Mucosa of descending colon (tissue), 3 donors: ENCODE measurements around the gene ZNRD2. TPM values are rescaled to one million over a fixed set of nuclear protein-coding genes. Genes with fewer than 3 reads are reported as not detected.

Source experiments
- ATAC-seq: fragments of 200-7000 bp; cut with Tn5 transposase; one replicate; pipeline ENCODE4 v1.9.1; 2020; ENCODE audit warnings: mild to moderate bottlenecking, moderate library complexity
- DNase-seq, 3 donors: peaks; one replicate each; pipeline ENCODE4 v3.0.0-alpha.2; 2020
- H3K36me3 ChIP-seq: fragments of 200-600 bp; one replicate; pipeline ENCODE4 v1.8.0; 2021; ENCODE audit warnings: low read depth, mild to moderate bottlenecking
- H3K4me1 ChIP-seq: fragments of 200-600 bp; one replicate; pipeline ENCODE4 v1.8.0; 2021; ENCODE audit warnings: low read depth, mild to moderate bottlenecking
- H3K4me3 ChIP-seq: fragments of 200-600 bp; one replicate; pipeline ENCODE4 v1.8.0; 2021; ENCODE audit warnings: mild to moderate bottlenecking
- H3K9me3 ChIP-seq: fragments of 200-600 bp; one replicate; pipeline ENCODE4 v1.8.0; 2021; ENCODE audit warnings: mild to moderate bottlenecking
- CTCF ChIP-seq: fragments of 200-600 bp; IDR thresholded peaks from one replicate; pipeline ENCODE4 v1.8.0; 2022; ENCODE audit warnings: antibody characterized with exemption, mild to moderate bottlenecking
- intact Hi-C, 2 donors: fragments of 100-400 bp; cut with DNase I in 1 of 2; cut with micrococcal nuclease in 1 of 2; formaldehyde crosslinking; loops; one replicate each; pipeline versions ENCODE4 v1.11.0 to v1.11.1; 2022; cut with DNase I, micrococcal nuclease
- total RNA-seq, 3 donors: library from RNA; stranded (reverse); fragmentation: NEBNext Ultra II Directional in 2 of 3; extraction: Animal tissue kit (Norgen Biotek cat#: 25700) in 2 of 3; gene quantifications; one replicate each; pipeline versions ENCODE4 v1.2.1 to v1.2.4, GENCODE V29; 2021 to 2023
- donor health status: DM: no; HTN: no; CAD: no; lungs with moderate emphysema.
- donor health status: DM: no; HTN: no; CAD: no.
- donor health status: DM: no; HTN: yes; CAD: no.

The ZNRD2 gene
- total RNA-seq, 3 donors from 2014 or later: 20.9 to 24.6 (median 21.0) TPM

GRCh38 chr11:65621460-65621859 is 51.2 kb downstream of the ZNRD2 start:
- intact Hi-C loops: no loop called here
- ATAC-seq (no peak), DNase-seq (no peak)
- Histone ChIP-seq H3K4me3 (no peak overlapping the region), H3K9me3 (no peaks in the 10 kb centered on the region), H3K4me1 (peaks cover 12% of the 10 kb centered on the region), H3K36me3 (no peaks in the 10 kb centered on the region)
- no peak for TF ChIP-seq CTCF

Other genes starting within 250 kb of the ZNRD2 start
- 10 to 100 TPM; 32.8 to 62.9 (median 35.5) TPM for gene DPF2, start 236.6 kb upstream of the ZNRD2 start, total RNA-seq
- gene TIGD3, start 215.7 kb upstream of the ZNRD2 start, total RNA-seq: under 1 TPM in 2 of 3 donors, not detected in 1; 0.14 to 0.53 TPM
- gene SLC25A45, start 187.8 kb upstream of the ZNRD2 start, total RNA-seq: 10 to 100 TPM in 2 of 3 donors, 1 to 10 TPM in 1; 8.0 to 10.5 (median 10.1) TPM
- gene FRMD8, start 183.8 kb upstream of the ZNRD2 start, total RNA-seq: 10 to 100 TPM; 27.1 to 44.1 (median 42.3) TPM
- gene NEAT1, start 147.7 kb upstream of the ZNRD2 start, total RNA-seq: 1,000 to 10,000 TPM; 1,133 to 1,409 (median 1,237) TPM
- over 10,000 TPM; 10,779 to 14,350 (median 11,224) TPM for gene MALAT1, start 71.4 kb upstream of the ZNRD2 start, total RNA-seq
- 10 to 100 TPM; 60.1 to 77.4 (median 60.3) TPM for gene SCYL1, start 45.4 kb upstream of the ZNRD2 start, total RNA-seq
- 100 to 1,000 TPM in 1 of 3 donors, 10 to 100 TPM in 2; 22.6 to 133 (median 36.7) TPM for gene LTBP3, start 12.1 kb upstream of the ZNRD2 start, total RNA-seq
- 10 to 100 TPM; 26.4 to 61.2 (median 28.5) TPM for gene FAM89B, start 2.1 kb downstream of the ZNRD2 start, total RNA-seq
- gene EHBP1L1, start 5.6 kb downstream of the ZNRD2 start, total RNA-seq: 100 to 1,000 TPM in 1 of 3 donors, 10 to 100 TPM in 2; 65.8 to 208 (median 65.9) TPM
- 1 to 10 TPM in 2 of 3 donors, under 1 TPM in 1; 0.49 to 1.7 (median 1.5) TPM for gene KCNK7, start 25.3 kb downstream of the ZNRD2 start, total RNA-seq
- gene MAP3K11, start 43.7 kb downstream of the ZNRD2 start, total RNA-seq: 100 to 1,000 TPM in 1 of 3 donors, 10 to 100 TPM in 2; 81.6 to 109 (median 95.7) TPM
- gene PCNX3, start 45.3 kb downstream of the ZNRD2 start, total RNA-seq: 10 to 100 TPM; 42.5 to 53.4 (median 47.5) TPM
- gene SIPA1, start 67.6 kb downstream of the ZNRD2 start, total RNA-seq: 10 to 100 TPM; 23.2 to 52.5 (median 28.1) TPM
- gene RELA, start 92.4 kb downstream of the ZNRD2 start, total RNA-seq: 10 to 100 TPM; 69.1 to 89.6 (median 71.0) TPM
- gene KAT5, start 141.8 kb downstream of the ZNRD2 start, total RNA-seq: 10 to 100 TPM; 70.9 to 92.0 (median 90.5) TPM
- gene RNASEH2C, start 150.3 kb downstream of the ZNRD2 start, total RNA-seq: 10 to 100 TPM; 25.9 to 61.9 (median 28.8) TPM
- 10 to 100 TPM; 21.2 to 21.8 (median 21.3) TPM for gene AP5B1, start 210.5 kb downstream of the ZNRD2 start, total RNA-seq
- gene OVOL1, start 216.6 kb downstream of the ZNRD2 start, total RNA-seq: 10 to 100 TPM; 16.5 to 48.6 (median 34.3) TPM